Stimulated activated CD4-positive, alpha-beta T cell treated with anti-CD3 and anti-CD28 coated beads, Interleukin-12 subunit alpha, Interleukin-12 subunit beta, amount 100 ng/mL, for 4 hours (primary cell): ENCODE data around the gene IFNA7.
"Not testable (repeated sequence)": the region's sequence is repeated elsewhere in the genome, so short reads cannot be mapped to it uniquely, and the experiment has no call there.

Experiments used
- DNase-seq: peaks from one replicate; pipeline ENCODE4 v3.0.0-alpha.2; 2020

The IFNA7 gene

GRCh38 chr9:21202105-21202504 is at the start of gene IFNA7:
Gene IFNA7, minus strand, starts transcription at chr9:21202205. Its CDS starts 40 bp downstream, at chr9:21202165.
- DNase-seq, result not testable (repeated sequence)

GRCh38 chr9:21251638-21252037 is 49.6 kb upstream of the IFNA7 start:
- DNase-seq, result no peak

GRCh38 chr9:21251190-21251589 is 49.2 kb upstream of the IFNA7 start:
- no peak for DNase-seq

- no peak for DNase-seq
These were observed 42.8 kb upstream of the IFNA7 start for GRCh38 chr9:21244836-21245235.

GRCh38 chr9:21239911-21240310 is 37.9 kb upstream of the IFNA7 start, which contains the start of gene IFNA14:
Gene IFNA14, minus strand, starts transcription at chr9:21240005. Its CDS starts 70 bp downstream, at chr9:21239935.
- no peak for DNase-seq

- not testable (repeated sequence) for DNase-seq
These were observed 34.3 kb upstream of the IFNA7 start for GRCh38 chr9:21236360-21236714.

GRCh38 chr9:21235468-21236359 is 33.7 kb upstream of the IFNA7 start:
- peak; percentile 7 for DNase-seq

- no peak for DNase-seq
These were observed 32.2 kb upstream of the IFNA7 start for GRCh38 chr9:21234153-21234687.

GRCh38 chr9:21233258-21233657 is 31.3 kb upstream of the IFNA7 start:
- DNase-seq, result no peak

- no peak for DNase-seq
These were observed 26.1 kb upstream of the IFNA7 start, which contains the start of gene IFNA17 for GRCh38 chr9:21228122-21228521. Gene IFNA17, minus strand, starts transcription at chr9:21228222. Its CDS starts 49 bp downstream, at chr9:21228173.

GRCh38 chr9:21217211-21217610 is 15.2 kb upstream of the IFNA7 start, which contains the start of gene IFNA16:
Gene IFNA16, minus strand, starts transcription at chr9:21217311. Its CDS starts 6 bp downstream, at chr9:21217305.
- not testable (repeated sequence) for DNase-seq

GRCh38 chr9:21213411-21214326 is 11.7 kb upstream of the IFNA7 start:
- DNase-seq, result not testable (repeated sequence)

- DNase-seq, result not testable (repeated sequence)
These were observed 10.2 kb upstream of the IFNA7 start for GRCh38 chr9:21212160-21212559.

GRCh38 chr9:21210782-21211181 is 8.8 kb upstream of the IFNA7 start:
- DNase-seq, result not testable (repeated sequence)

GRCh38 chr9:21210311-21210710 is 8.3 kb upstream of the IFNA7 start:
- DNase-seq, result no peak

GRCh38 chr9:21207043-21207442 is 5.0 kb upstream of the IFNA7 start, which contains the start of gene IFNA10:
Gene IFNA10, minus strand, starts transcription at chr9:21207143. Its CDS starts 46 bp downstream, at chr9:21207097.
- DNase-seq, result not testable (repeated sequence)

GRCh38 chr9:21205204-21205603 is 3.2 kb upstream of the IFNA7 start:
- DNase-seq, result no peak

- not testable (repeated sequence) for DNase-seq
These were observed 6.9 kb downstream of the IFNA7 start for GRCh38 chr9:21194867-21195776.

GRCh38 chr9:21187487-21187886 is 14.5 kb downstream of the IFNA7 start, which contains the start of gene IFNA4:
Gene IFNA4, minus strand, starts transcription at chr9:21187587. Its CDS starts 56 bp downstream, at chr9:21187531.
- not testable (repeated sequence) for DNase-seq

- DNase-seq, result not testable (repeated sequence)
These were observed 18.9 kb downstream of the IFNA7 start for GRCh38 chr9:21182810-21183736.
